ENCODE results near the gene KCTD5.
"Not testable (repeated sequence)": the region's sequence is repeated elsewhere in the genome, so short reads cannot be mapped to it uniquely, and the experiment has no call there.

KCTD5 gene

GRCh38 chr16:2682209-2683021 lies at the start of gene KCTD5:
KCTD5 (plus strand) TSS chr16:2682523; CDS start chr16:2682549, 26 bp downstream.
- peak; percentile 92 to 96 for DNase-seq (ENCODE audit: extremely low read depth in 1 of 2, low read depth in 1 of 2)

DNA sequence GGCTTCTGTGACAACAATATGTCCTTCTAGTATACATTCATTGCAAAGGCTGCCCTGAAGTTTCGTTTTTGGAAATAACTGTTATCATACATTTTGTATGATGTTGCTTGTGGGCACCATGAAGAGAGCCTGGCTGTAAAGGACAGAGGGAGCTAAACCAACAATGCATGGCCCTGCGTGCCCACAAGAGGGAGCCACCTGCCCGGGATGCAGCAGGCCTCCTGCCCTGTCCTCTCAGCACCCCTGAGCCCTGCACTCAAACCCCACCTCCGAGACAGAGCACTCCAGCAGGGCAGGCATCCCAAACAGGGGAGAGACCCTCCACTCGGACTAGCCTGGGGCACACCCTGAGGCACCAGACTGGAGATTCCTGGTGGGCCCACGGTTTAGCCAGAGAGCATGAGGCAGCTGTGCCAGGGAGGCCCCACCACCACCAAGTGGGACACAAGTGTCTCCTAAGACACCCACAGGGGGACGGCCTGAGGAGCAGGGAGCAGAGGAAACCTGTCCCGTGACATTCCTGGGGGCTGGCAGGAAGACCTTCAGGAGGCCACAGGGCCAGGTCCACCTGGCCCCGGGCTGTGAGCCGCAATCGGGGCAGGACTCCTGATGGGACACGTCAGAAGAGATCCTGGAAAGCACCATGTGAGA lies 43.1 kb upstream of the KCTD5 start:
- DNase-seq (ENCODE audit: extremely low read depth in 1 of 2, low read depth in 1 of 2), result peak in 1 of 2 donors; percentile 23

DNA sequence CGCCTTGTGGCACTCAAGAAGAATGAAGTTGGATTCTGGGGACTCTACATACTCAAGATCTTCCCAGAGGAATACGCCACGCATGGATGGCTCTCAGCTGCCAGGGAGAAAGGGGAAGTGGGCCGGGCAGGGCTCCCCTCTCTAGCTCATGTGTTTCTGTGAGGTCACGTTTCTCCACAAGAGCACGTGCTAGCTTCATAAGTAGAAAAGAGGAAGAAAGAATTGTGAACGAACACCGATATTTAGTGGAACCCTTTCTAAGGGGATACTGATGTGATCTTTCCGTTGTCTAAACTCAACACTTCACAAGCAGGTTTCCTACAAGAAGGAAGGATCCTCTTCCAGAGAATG lies 42.6 kb upstream of the KCTD5 start:
- DNase-seq (ENCODE audit: extremely low read depth in 1 of 2, low read depth in 1 of 2), result not testable (repeated sequence)

DNA sequence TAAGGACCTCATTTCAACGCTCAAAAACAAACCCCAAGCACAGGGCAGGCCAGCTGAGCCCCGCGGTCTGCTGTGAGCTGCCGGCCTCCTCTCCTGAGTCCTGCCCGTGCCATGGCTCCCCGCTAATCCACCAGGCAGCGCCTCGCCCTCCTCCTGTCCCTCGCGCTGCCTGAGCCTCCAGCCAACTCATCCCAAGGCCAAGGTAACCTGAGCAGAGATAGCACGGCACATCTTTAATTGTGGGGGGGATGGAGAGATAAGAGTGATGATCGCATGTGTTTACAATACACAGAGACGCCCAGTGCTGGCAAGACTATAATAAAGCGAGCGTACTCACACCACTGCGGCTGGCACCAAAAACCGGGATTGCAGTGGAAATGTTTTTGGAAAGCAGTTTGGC lies 39.8 kb upstream of the KCTD5 start:
- not testable (repeated sequence) for DNase-seq (ENCODE audit: extremely low read depth in 1 of 2, low read depth in 1 of 2)

GRCh38 chr16:2644754-2645453 lies 37.4 kb upstream of the KCTD5 start:
- not testable (repeated sequence) for DNase-seq (ENCODE audit: extremely low read depth in 1 of 2, low read depth in 1 of 2)

DNA sequence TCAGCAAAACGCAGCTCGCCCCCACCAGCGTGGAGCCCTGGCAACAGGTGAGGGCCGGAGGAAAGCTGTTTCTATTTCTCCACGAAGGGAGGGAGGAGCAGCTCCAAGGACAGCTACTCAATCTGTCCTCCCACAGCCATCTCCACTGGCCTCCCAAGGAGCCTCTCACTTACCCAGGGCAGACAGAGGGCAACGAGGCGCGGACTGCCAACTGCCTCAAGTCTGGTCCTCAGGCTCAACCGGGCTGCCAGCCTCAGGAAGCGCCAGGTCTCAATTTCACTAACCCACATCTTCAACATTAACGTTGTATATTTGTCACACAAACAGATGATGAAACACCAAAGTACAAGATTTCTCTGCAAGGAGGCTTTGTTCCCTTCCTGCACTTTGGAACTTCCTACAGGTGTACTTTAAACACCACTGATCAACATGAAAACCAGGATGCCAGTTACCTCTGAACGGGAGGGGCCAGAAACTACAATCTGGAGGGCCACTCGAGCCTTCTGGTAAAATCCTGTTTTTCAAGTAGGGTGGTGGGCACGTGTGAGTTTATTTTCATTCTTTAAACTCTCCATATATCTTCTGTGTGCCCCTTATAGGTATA lies 31.0 kb upstream of the KCTD5 start:
- DNase-seq (ENCODE audit: extremely low read depth in 1 of 2, low read depth in 1 of 2), result not testable (repeated sequence)

DNA sequence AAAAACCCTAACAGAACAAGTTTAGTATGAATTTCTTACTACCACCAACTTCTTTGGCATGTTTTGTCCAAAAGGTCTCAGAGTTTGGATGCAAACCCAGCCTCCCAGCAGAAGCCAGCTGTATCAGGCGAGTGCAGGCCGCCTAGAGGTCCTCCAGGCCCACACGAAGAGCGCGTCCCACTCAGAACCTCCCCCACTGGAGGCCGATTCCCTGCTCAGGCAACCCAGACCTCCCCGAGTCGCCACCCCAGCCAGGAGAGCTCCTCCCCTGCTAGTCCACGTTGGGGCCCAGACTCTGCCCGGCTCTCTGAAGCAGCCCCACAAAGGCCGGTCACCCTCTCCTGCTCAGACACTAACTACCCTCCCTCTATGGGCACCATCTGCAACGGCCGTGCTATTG lies 28.4 kb upstream of the KCTD5 start:
- DNase-seq (ENCODE audit: extremely low read depth in 1 of 2, low read depth in 1 of 2), result not testable (repeated sequence)

GRCh38 chr16:2654949-2655348 lies 27.4 kb upstream of the KCTD5 start:
- DNase-seq (ENCODE audit: extremely low read depth in 1 of 2, low read depth in 1 of 2), result not testable (repeated sequence)

DNA sequence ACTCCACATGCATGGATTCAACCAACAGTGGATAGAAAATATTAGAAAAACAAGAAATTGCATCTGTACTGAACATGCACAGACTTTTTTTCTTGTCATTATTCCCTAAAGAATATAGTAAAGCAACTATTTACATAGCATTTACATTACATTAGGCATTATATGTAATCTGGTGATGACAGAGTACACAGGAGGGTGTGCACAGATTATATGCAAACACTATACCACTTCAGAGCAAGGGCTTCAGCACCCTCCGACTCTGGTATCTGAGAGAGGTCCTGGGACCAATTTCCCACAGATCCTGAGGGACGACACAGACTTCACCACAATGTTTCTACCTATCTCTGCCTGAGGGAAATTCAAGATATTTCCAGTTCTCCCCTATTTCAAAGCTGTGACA lies 25.3 kb upstream of the KCTD5 start:
- no peak for DNase-seq (ENCODE audit: extremely low read depth in 1 of 2, low read depth in 1 of 2)

- not testable (repeated sequence) for DNase-seq (ENCODE audit: extremely low read depth in 1 of 2, low read depth in 1 of 2)
These were observed 24.5 kb upstream of the KCTD5 start for GRCh38 chr16:2657803-2658202.

GRCh38 chr16:2659560-2659959 lies 22.8 kb upstream of the KCTD5 start:
- DNase-seq (ENCODE audit: extremely low read depth in 1 of 2, low read depth in 1 of 2), result not testable (repeated sequence)

- not testable (repeated sequence) for DNase-seq (ENCODE audit: extremely low read depth in 1 of 2, low read depth in 1 of 2)
These were observed 22.2 kb upstream of the KCTD5 start for GRCh38 chr16:2660014-2660662.

DNA sequence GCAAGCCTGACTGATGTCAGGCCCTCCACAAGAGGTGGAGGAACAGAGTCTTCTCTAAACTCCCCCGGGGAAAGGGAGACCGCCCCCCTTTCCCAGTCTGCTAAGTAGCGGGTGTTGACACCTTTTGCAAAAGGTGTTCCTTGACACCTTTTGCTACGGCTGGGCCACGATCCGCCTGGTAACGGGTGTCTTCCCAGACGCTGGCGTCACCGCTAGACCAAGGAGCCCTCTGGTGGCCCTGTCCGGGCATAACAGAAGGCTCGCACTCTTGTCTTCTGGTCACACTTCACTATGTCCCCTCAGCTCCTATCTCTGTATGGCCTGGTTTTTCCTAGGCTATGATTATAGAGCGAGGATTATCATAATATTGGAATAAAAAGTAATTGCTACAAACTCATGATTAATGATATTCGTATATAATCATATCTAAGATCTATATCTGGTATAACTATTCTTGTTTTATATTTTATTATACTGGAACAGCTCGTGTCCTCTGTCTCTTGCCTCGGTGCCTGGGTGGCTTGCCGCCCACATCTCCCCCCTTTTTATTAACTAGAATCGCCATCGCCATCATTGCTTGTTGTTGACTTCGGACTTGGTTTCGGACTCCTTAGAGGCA lies 21.5 kb upstream of the KCTD5 start:
- not testable (repeated sequence) for DNase-seq (ENCODE audit: extremely low read depth in 1 of 2, low read depth in 1 of 2)

- peak in 1 of 2 donors; percentile 53 for DNase-seq (ENCODE audit: extremely low read depth in 1 of 2, low read depth in 1 of 2)
These were observed 18.5 kb upstream of the KCTD5 start for GRCh38 chr16:2663553-2664546.

DNA sequence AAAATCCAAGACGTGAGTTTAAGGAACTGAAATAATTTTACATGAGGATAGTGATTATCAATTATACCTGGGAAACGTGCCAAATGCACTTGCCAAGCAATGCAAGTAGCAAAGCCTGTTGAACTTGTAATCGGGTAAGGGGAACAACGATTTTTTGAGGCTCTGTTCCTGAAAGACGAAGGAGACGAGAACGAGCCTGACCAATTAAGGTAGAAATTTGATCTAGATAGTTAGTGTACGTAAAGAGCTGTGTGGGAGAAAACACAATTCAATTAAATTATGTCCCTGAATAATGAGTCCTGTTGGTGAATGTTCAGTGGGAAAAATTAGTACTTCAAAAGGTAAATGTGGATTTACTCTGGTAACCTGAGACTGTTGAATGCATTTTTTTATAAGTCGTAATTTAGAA lies 17.7 kb upstream of the KCTD5 start:
- DNase-seq (ENCODE audit: extremely low read depth in 1 of 2, low read depth in 1 of 2), result no peak

DNA sequence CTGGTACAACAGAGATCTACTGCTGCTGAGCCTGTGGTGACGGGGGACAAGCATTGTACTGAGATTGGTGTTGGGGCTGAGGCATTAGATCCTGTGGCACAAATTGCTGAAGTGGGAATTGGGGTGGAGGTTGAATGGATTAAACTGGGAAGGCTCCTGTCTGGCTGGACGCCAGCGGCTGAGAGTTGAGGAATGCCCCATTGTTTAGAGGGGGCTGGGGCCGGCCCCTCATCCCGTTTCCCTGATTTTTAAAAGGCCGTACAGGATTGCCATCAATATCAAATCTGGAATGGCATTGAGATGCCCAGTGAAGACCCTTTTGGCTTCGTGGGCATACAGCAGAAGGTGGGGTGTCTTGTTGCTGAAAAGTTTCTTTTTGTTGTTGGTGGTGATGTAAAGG lies 15.7 kb upstream of the KCTD5 start:
- DNase-seq (ENCODE audit: extremely low read depth in 1 of 2, low read depth in 1 of 2), result not testable (repeated sequence)

GRCh38 chr16:2669587-2669986 lies 12.7 kb upstream of the KCTD5 start:
- not testable (repeated sequence) for DNase-seq (ENCODE audit: extremely low read depth in 1 of 2, low read depth in 1 of 2)

DNA sequence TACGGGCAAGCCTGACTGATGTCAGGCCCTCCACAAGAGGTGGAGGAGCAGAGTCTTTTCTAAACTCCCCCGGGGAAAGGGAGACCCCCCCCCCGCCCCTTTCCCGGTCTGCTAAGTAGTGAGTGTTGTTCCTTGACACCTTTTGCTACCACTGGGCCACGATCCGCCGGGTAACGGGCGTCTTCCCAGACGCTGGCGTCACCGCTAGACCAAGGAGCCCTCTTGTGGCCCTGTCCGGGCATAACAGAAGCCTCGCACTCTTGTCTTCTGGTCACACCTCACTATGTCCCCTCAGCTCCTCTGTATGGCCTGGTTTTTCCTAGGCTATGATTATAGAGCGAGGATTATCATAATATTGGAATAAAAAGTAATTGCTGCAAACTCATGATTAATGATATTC lies 12.3 kb upstream of the KCTD5 start:
- peak in 1 of 2 donors; percentile 52 for DNase-seq (ENCODE audit: extremely low read depth in 1 of 2, low read depth in 1 of 2)

DNA sequence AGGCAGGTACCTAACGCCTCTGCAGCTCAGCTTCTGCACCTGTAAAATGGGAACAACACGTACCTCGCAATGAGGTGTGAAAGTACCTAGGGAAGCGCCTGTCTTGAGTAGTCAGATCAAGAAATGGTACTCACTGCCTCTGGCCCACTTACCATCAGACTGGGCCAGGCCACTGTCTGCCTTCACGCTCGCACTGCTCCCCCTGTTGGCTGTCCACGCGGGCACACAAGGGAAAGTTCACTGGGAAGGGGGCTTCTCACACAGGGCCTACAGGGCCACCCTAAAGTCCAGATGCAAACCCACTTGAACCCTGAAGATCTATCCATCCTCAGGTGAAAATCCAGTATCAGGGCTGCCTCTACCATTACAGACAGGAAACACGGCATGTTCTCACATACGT lies 11.1 kb upstream of the KCTD5 start:
- not testable (repeated sequence) for DNase-seq (ENCODE audit: extremely low read depth in 1 of 2, low read depth in 1 of 2)

Measured in stimulated activated CD8-positive, alpha-beta memory T cell treated with anti-CD3 and anti-CD28 coated beads, Interleukin-7, amount 100 ng/mL, for 48 hours (primary cell).